ENCODE measurements around the gene SSTR1. TPM values are rescaled to one million over a fixed set of nuclear protein-coding genes. Genes with fewer than 3 reads are reported as not detected.
"Not testable (repeated sequence)": the region's sequence is repeated elsewhere in the genome, so short reads cannot be mapped to it uniquely, and the experiment has no call there.

SSTR1 gene
- 1 to 10 TPM; 1.0 to 2.1 (median 1.2) TPM for polyA plus RNA-seq

- 1 to 2% (median 2%) methylated on average over 49 of the region's 49 CpGs for WGBS, 3 donors
- H3K27ac ChIP-seq (ENCODE audit: low read depth, low read length), result no peak within 1 kb of the TSS
Measured at GRCh38 chr14:38207736-38208617, at the start of gene SSTR1. TSS of gene SSTR1 (plus strand) at chr14:38207904. CDS start at chr14:38209390, 1,486 bp downstream.

- H3K27ac ChIP-seq (ENCODE audit: low read depth, low read length), result no peak overlapping the region
Measured at GRCh38 chr14:38158468-38158867, 49.2 kb upstream of the SSTR1 start.

DNA sequence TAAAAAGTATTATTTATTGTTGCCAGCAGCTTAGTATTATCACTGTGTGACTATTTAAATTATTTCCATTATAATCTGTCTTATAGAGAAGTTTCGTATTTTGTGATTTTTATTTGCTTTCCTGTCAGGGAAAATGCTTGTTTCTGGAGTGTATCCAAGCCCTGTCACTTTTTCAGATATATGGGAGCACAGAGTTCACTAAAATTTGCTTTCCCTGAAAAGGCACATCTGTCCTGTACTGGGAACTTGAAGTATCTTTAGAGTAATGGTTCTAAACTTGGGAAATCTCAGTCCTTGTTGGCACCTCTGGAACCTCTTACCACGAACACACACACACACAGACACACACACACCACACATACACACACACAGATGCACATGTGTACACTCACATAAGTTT lies 39.3 kb upstream of the SSTR1 start:
- no peak overlapping the region for H3K27ac ChIP-seq (ENCODE audit: low read depth, low read length)
- 25 to 41% (median 38%) methylated on average over 2 of the region's 2 CpGs for WGBS, 3 donors

DNA sequence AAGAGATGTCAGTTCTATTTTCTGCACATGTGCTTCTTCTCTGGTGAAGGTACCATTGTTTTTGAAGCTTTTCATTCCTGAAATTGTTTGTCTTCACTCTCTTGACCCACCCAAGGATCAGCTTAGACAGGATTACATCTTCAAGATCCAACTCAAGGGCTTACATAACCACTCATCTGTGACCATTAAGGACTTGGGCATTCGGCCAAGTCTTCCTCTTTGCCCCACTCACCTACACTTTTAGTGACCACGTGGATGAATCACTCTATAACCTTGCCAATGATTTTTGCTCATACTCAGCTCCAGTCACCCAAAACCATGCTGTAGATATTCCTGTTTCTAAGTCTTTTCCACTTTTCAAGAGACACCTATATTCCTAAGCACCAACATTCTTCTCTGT lies 36.5 kb upstream of the SSTR1 start:
- H3K27ac ChIP-seq (ENCODE audit: low read depth, low read length), result no peak overlapping the region
- 54 to 62% (median 61%) methylated on average over 2 of the region's 2 CpGs for WGBS, 3 donors

GRCh38 chr14:38174711-38175110 lies 33.0 kb upstream of the SSTR1 start:
- no peak overlapping the region for H3K27ac ChIP-seq (ENCODE audit: low read depth, low read length)

GRCh38 chr14:38175658-38176057 lies 32.0 kb upstream of the SSTR1 start:
- no peak overlapping the region for H3K27ac ChIP-seq (ENCODE audit: low read depth, low read length)
- 83 to 91% (median 86%) methylated on average over 2 of the region's 2 CpGs for WGBS, 3 donors

More at GRCh38 chr14:38174711-38175110, 33.0 kb upstream of the SSTR1 start:
- WGBS, 3 donors, result 65 to 98% (median 96%) methylated on average over 2 of the region's 2 CpGs

DNA sequence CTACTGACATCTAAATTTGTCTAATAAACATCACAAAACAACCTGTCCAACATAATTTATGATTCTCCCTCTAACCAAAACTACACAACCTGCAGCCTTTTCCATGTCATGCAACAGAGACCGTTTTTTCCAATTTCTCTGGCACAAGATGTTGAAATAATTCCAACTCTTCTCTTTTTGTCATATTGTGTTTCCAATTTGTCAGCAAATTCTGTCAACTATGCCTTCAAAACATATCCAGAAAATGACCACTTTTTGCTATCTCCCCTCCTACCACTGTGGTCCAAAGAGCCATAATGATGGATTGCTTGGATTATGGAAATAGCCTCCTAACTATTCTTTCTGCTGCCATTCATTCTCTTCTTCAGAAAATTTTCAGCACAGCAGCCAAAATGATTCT lies 31.3 kb upstream of the SSTR1 start:
- WGBS, 3 donors, result 56 to 78% (median 70%) methylated on average over 1 of the region's 1 CpG
- H3K27ac ChIP-seq (ENCODE audit: low read depth, low read length), result no peak overlapping the region

DNA sequence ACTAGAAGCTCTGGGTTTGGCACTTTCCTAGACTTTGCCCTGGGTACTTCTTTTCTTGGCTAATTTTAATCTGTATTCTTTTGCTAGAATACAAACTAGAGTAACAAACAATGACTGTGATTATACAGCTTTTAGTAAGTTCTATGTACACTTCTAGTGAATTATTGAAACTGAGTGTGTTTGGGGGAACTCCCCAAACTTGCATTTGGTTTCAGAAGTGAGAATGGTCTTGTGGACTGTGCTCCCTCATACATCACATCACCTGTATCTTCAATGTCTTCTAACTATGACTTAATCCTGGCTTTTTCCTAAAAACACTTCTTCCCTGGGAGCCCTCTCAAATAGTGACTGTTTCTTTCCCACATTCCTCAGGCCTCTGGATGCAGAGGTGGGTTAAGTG lies 23.6 kb upstream of the SSTR1 start:
- no peak overlapping the region for H3K27ac ChIP-seq (ENCODE audit: low read depth, low read length)

GRCh38 chr14:38185671-38186070 lies 22.0 kb upstream of the SSTR1 start:
- no peak overlapping the region for H3K27ac ChIP-seq (ENCODE audit: low read depth, low read length)
- 29 to 77% (median 45%) methylated on average over 1 of the region's 1 CpG for WGBS, 3 donors

- 51 to 85% (median 59%) methylated on average over 1 of the region's 1 CpG for WGBS, 3 donors
- no peak overlapping the region for H3K27ac ChIP-seq (ENCODE audit: low read depth, low read length)
Measured at GRCh38 chr14:38186216-38186615, 21.5 kb upstream of the SSTR1 start.

DNA sequence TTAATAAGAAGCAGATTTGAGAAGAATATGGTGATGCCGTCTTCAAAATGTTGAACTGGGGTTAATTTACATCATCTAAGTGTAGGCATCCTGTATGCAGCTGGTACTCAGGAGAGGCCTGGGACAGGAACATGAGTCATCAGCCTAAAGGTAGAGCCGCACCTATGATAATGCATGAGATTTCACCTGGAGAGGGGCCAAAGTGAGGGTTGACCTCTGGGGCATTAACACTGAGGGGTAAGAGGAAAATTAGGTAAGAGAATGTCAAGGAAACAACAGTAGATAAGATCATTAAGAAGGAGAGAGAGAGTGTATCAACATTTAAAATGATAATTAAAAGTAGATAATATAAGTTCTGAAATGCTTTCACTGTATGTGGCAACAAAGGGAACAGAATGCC lies 20.2 kb upstream of the SSTR1 start:
- WGBS, 3 donors, result 67 to 88% (median 84%) methylated on average over 2 of the region's 2 CpGs
- no peak overlapping the region for H3K27ac ChIP-seq (ENCODE audit: low read depth, low read length)

- WGBS, 3 donors, result 84 to 88% (median 88%) methylated on average over 4 of the region's 4 CpGs
- H3K27ac ChIP-seq (ENCODE audit: low read depth, low read length), result no peak overlapping the region
Measured at GRCh38 chr14:38189930-38190726, 17.6 kb upstream of the SSTR1 start.

DNA sequence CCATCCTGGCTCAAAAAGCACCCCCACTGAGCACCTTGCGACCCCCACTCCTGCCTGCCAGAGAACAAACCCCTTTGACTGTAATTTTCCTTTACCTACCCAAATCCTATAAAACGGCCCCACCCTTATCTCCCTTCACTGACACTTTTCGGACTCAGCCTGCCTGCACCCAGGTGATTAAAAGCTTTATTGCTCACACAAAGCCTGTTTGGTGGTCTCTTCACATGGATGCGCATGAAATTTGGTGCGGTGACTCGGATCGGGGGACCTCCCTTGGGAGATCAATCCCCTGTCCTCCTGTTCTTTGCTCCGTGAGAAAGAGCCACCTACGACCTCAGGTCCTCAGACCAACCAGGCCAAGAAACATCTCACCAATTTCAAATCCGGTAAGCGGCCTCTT lies 16.9 kb upstream of the SSTR1 start:
- WGBS, 3 donors, result 82 to 88% (median 85%) methylated on average over 11 of the region's 11 CpGs
- not testable (repeated sequence) for H3K27ac ChIP-seq (ENCODE audit: low read depth, low read length)

DNA sequence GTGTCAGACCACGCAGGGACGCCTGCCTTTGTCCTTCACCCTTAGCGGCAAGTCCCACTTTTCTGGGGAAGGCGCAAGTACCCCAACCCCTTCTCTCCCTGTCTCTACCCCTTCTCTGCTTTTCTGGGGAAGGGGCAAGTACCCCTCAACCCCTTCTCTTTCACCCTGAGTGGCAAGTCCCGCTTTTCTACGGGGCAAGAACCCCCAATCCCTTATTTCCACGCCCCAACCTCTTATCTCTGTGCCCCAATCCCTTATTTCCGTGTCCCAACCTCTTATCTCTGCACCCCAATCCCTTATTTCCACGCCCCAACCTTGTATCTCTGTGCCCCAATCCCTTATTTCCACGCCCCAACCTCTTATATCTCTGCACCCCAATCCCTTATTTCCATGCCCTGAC lies 16.2 kb upstream of the SSTR1 start:
- WGBS, 3 donors, result 79 to 85% (median 82%) methylated on average over 10 of the region's 10 CpGs
- H3K27ac ChIP-seq (ENCODE audit: low read depth, low read length), result not testable (repeated sequence)

- H3K27ac ChIP-seq (ENCODE audit: low read depth, low read length), result no peak overlapping the region
Measured at GRCh38 chr14:38197001-38197783, 10.5 kb upstream of the SSTR1 start.

DNA sequence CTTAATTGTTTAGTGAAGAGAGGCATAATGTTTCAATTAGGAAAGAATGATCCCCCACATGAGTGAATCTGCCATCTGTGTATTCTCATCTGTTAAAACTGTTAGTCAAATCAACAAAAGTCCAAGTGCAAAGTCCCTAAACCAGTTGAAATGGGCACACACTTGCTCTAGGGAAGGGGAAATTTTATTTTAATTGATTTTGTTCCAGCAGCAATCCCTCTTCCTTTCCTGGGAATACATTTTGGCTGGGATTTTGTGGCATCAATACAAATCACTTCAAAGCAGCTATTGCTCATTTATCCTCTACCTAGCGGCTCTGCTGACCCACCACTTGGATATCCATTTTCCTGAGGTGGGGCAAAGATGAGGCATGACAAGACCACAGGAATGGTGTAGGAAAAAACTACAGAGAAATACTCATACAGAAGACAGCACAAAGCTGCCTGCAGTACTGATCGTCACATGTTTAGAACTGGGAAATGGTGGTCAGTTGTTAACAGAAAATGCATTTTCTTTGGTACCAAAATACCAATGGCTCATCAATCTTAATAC lies 9.8 kb upstream of the SSTR1 start:
- H3K27ac ChIP-seq (ENCODE audit: low read depth, low read length), result no peak overlapping the region
- 89 to 95% (median 95%) methylated on average over 2 of the region's 2 CpGs for WGBS, 3 donors

GRCh38 chr14:38198425-38198824 lies 9.3 kb upstream of the SSTR1 start:
- H3K27ac ChIP-seq (ENCODE audit: low read depth, low read length), result no peak overlapping the region
- 53 to 67% (median 66%) methylated on average over 4 of the region's 4 CpGs for WGBS, 3 donors

DNA sequence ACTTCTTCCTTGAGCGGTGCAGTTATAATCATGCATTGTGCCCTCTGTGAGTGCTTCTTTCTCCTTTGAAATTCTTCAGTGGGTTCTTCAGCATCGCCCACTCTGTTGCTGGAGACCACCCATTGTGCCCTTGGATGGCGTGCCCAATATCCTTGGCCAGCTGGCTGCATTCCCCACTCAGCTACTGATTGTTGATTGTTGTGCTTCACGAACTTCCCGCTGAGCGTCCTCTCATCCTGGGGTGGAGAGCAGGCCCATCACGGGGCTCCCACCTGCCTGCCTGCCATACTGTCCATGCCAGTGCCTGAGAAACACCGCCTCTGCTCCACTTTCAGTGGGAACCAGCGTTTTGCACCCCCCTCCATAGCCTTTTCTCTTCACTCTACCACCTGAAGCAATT lies 8.6 kb upstream of the SSTR1 start:
- WGBS, 3 donors, result 81 to 89% (median 82%) methylated on average over 9 of the region's 9 CpGs
- no peak overlapping the region for H3K27ac ChIP-seq (ENCODE audit: low read depth, low read length)

GRCh38 chr14:38199739-38200138 lies 8.0 kb upstream of the SSTR1 start:
- no peak overlapping the region for H3K27ac ChIP-seq (ENCODE audit: low read depth, low read length)

More at GRCh38 chr14:38199739-38200138, 8.0 kb upstream of the SSTR1 start:
- 80 to 97% (median 90%) methylated on average over 1 of the region's 1 CpG for WGBS, 3 donors
